Measurements from ENCODE around the gene PAGE4. TPM values are rescaled to one million over a fixed set of nuclear protein-coding genes. Genes with fewer than 3 reads are reported as not detected.

PAGE4 gene, protein sequence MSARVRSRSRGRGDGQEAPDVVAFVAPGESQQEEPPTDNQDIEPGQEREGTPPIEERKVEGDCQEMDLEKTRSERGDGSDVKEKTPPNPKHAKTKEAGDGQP
- total RNA-seq: not detected in 2 replicates

DNA sequence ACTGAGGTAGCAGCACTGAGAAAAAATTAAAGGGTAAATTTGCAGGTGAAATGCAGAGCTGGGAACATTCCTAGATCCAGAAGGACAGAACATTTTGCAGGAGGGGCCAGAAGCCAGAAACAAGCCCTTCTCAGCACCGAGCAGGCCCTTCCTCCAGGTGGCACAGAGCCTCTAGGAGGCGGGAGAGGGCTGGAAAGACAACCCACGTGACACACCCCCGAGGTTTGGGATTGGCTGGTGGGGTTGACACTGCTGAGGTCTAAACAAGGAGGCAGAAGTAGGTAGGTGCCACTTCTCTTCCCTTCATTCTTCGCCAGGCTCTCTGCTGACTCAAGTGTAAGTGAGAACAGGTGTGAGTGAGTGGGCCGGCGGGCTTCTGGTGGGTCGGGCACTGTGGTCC, at the start of gene PAGE4:
Gene PAGE4, plus strand, starts transcription at position 288 of the 400 bp plus-strand sequence. CDS start 1,126 bp downstream, outside the sequence.

DNA sequence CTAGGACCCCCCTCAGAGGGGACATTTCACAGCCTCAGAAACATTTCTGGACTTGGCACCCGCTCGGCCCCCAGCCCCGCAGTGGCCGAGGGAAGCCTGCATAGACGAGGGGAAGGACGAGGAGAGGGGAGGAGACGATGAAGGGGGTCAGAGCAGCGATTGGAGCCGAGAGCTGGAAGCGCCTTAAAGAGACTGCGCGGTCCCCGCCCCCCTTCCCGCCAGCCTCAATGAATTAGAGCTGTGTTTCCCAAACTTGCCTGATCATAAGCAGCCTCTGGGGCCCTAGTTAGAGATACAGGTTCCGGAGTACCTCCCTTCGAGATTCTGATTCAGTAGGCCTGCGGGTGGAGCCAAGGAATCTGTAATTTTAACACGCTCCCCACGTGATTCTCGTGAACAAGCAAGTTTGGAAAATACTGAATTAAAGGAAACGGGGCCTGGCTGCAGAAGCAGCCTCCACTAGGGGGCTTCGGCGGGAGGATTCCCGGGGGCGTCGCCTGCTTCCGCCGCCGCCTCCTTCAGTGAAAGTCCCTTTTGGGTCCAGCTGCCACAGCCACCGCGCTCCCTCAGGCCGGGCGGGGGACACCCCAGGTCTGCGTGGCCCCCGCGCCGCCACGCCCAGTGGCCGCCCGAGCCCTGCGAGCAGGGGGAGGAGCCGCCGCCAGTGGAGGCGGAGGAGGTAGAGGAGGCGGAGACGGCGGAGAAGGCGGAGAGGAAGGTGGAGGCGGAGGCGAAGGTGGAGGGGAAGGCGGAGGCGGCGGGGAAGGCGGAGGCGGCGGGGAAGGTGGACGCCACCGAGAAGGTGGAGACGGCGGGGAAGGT, 49.9 kb downstream of the PAGE4 start, which contains the start of gene USP27X:
Gene USP27X, plus strand, starts transcription at position 651 of the 822 bp plus-strand sequence. CDS start 824 bp downstream, outside the sequence.

Other genes with a start within 250 kb of the PAGE4 start
- not detected in 2 replicates for gene GAGE12H, start 249.4 kb upstream of the PAGE4 start, total RNA-seq
- not detected in 2 replicates for gene GAGE2A, start 239.8 kb upstream of the PAGE4 start, total RNA-seq
- gene GAGE1, start 230.3 kb upstream of the PAGE4 start, total RNA-seq: not detected in 2 replicates
- gene PAGE1, start 133.3 kb upstream of the PAGE4 start, total RNA-seq: not detected in 2 replicates
- 2.9 and 3.8 TPM in 2 replicates for gene USP27X, start 50.2 kb downstream of the PAGE4 start, total RNA-seq
- 8.5 and 9.0 TPM in 2 replicates for gene CLCN5, start 93.3 kb downstream of the PAGE4 start, total RNA-seq

All from articular chondrocyte of knee joint (primary cell).